H4 (cell line): ENCODE measurements around the gene MKRN3. TPM values are rescaled to one million over a fixed set of nuclear protein-coding genes. Genes with fewer than 3 reads are reported as not detected.
A peak's percentile ranks its signal among the peaks of the same experiment; 100 is the strongest.

Experiments
- DNase-seq: peaks from one replicate; pipeline ENCODE4 v3.0.0-alpha.2; 2015; ENCODE audit warnings: low spot score
- total RNA-seq: library from RNA; depleted of rRNA; stranded (reverse); fragments of >200 nt; shearing (Covaris generic); gene quantifications from 2 replicates; pipeline ENCODE4 v1.2.3, GENCODE V29; 2014; rRNA removed

The MKRN3 gene
- 5.6 and 9.6 TPM in 2 replicates for total RNA-seq

GRCh38 chr15:23565395-23566070, at the start of gene MKRN3:
MKRN3 (plus strand) TSS chr15:23565674; CDS start chr15:23565783, 109 bp downstream.
- peak; percentile 89 for DNase-seq

- no peak for DNase-seq
These were observed 48.6 kb upstream of the MKRN3 start for GRCh38 chr15:23516866-23517265.

- no peak for DNase-seq
These were observed 47.4 kb upstream of the MKRN3 start for GRCh38 chr15:23518104-23518503.

- no peak for DNase-seq
These were observed 40.7 kb upstream of the MKRN3 start for GRCh38 chr15:23524816-23525215.

GRCh38 chr15:23529891-23530290, 35.6 kb upstream of the MKRN3 start:
- DNase-seq, result no peak

GRCh38 chr15:23532024-23532423, 33.5 kb upstream of the MKRN3 start:
- peak; percentile 19 for DNase-seq

GRCh38 chr15:23536659-23537058, 28.8 kb upstream of the MKRN3 start:
- no peak for DNase-seq

- DNase-seq, result no peak
These were observed 26.8 kb upstream of the MKRN3 start for GRCh38 chr15:23538648-23539047.

GRCh38 chr15:23539892-23540291, 25.6 kb upstream of the MKRN3 start:
- no peak for DNase-seq

GRCh38 chr15:23546158-23546557, 19.3 kb upstream of the MKRN3 start:
- no peak for DNase-seq

GRCh38 chr15:23548071-23548470, 17.4 kb upstream of the MKRN3 start:
- no peak for DNase-seq

- DNase-seq, result no peak
These were observed 3.6 kb upstream of the MKRN3 start for GRCh38 chr15:23561914-23562313.

GRCh38 chr15:23564821-23565394, 566 bp upstream of the MKRN3 start:
- DNase-seq, result no peak

- DNase-seq, result peak; percentile 47
These were observed 639 bp downstream of the MKRN3 start for GRCh38 chr15:23566071-23566554.

- no peak for DNase-seq
These were observed 1.2 kb downstream of the MKRN3 start for GRCh38 chr15:23566651-23567050.

GRCh38 chr15:23567921-23568320, 2.4 kb downstream of the MKRN3 start:
- no peak for DNase-seq

GRCh38 chr15:23569151-23569925, 3.9 kb downstream of the MKRN3 start:
- no peak for DNase-seq

- no peak for DNase-seq
These were observed 5.0 kb downstream of the MKRN3 start for GRCh38 chr15:23570486-23570885.

- DNase-seq, result no peak
These were observed 7.4 kb downstream of the MKRN3 start for GRCh38 chr15:23572844-23573243.

- DNase-seq, result no peak
These were observed 9.3 kb downstream of the MKRN3 start for GRCh38 chr15:23574742-23575141.

GRCh38 chr15:23576061-23576460, 10.6 kb downstream of the MKRN3 start:
- no peak for DNase-seq

GRCh38 chr15:23578521-23579150, 13.2 kb downstream of the MKRN3 start:
- no peak for DNase-seq
